CD4-positive, alpha-beta T cell (primary cell): ENCODE data around the gene TRIM72. TPM values are rescaled to one million over a fixed set of nuclear protein-coding genes. Genes with fewer than 3 reads are reported as not detected.
A peak's percentile ranks its signal among the peaks of the same experiment; 100 is the strongest.
"Not testable (repeated sequence)": the region's sequence is repeated elsewhere in the genome, so short reads cannot be mapped to it uniquely, and the experiment has no call there.

ENCODE experiments used
- ATAC-seq: fragments of 200-7000 bp; cut with Tn5 transposase; one replicate; pipeline ENCODE4 v1.10.0; 2022; ENCODE audit warnings: mild to moderate bottlenecking; ENCODE audit not compliant: poor library complexity
- CTCF ChIA-PET: fragments of 350-600 bp; sonication (Branson Sonifier 250); formaldehyde crosslinking; loops from one replicate; lab custom pipeline; 2021; ENCODE audit warnings: antibody characterized with exemption, inconsistent platforms; lab: Charles Lee
- POLR2A ChIA-PET: fragments of 350-600 bp; sonication (Branson Sonifier 250); formaldehyde crosslinking; loops from one replicate; lab custom pipeline; 2021; ENCODE audit warnings: antibody characterized with exemption, inconsistent platforms; lab: Charles Lee
- DNase-seq, 14 experiments: peaks; one replicate each; pipeline ENCODE4 v3.0.0-alpha.2; 2013 to 2020; ENCODE audit warnings: mixed read lengths in 2 of 14
- H3K27ac ChIP-seq, 2 donors: one replicate each; pipeline versions ENCODE4 v1.5.1 to v1.7.0; 2013; ENCODE audit warnings: low read length in 2 of 2, low read depth in 1 of 2, mild to moderate bottlenecking in 1 of 2
- H3K27me3 ChIP-seq, 2 experiments: 1 replicate in 1 of 2; 2 replicates in 1 of 2; pipeline versions ENCODE4 v1.6.1 to v1.7.0; 2013; ENCODE audit warnings: low read length in 2 of 2, control low read depth in 1 of 2, mild to moderate bottlenecking in 1 of 2, moderate library complexity in 1 of 2; ENCODE audit not compliant: insufficient read depth in 2 of 2, control insufficient read depth in 1 of 2
- H3K36me3 ChIP-seq: one replicate; pipeline ENCODE4 v1.6.1; 2013; ENCODE audit warnings: low read length, control low read depth; ENCODE audit not compliant: insufficient read depth
- H3K4me1 ChIP-seq: one replicate; pipeline ENCODE4 v1.6.1; 2013; ENCODE audit warnings: low read length, control low read depth; ENCODE audit not compliant: insufficient read depth
- H3K4me3 ChIP-seq: one replicate; pipeline ENCODE4 v1.5.1; 2013; ENCODE audit warnings: mild to moderate bottlenecking, low read length, moderate library complexity
- H3K9me3 ChIP-seq, 2 experiments: 1 replicate in 1 of 2; 2 replicates in 1 of 2; pipeline versions ENCODE4 v1.6.1 to v1.7.0; 2013; ENCODE audit warnings: low read length in 2 of 2, mild to moderate bottlenecking in 2 of 2, control low read depth in 1 of 2, moderate library complexity in 1 of 2; ENCODE audit not compliant: control insufficient read depth in 1 of 2, insufficient read depth in 1 of 2
- H3K27ac Mint-ChIP-seq: one replicate; pipeline ENCODE4 v1.8.0; 2020; ENCODE audit warnings: mixed read lengths
- H3K27me3 Mint-ChIP-seq: one replicate; pipeline ENCODE4 v1.8.0; 2021; ENCODE audit warnings: mixed read lengths
- H3K36me3 Mint-ChIP-seq: one replicate; pipeline ENCODE4 v1.8.0; 2021; ENCODE audit warnings: low read depth, mixed read lengths
- H3K4me1 Mint-ChIP-seq: one replicate; pipeline ENCODE4 v1.8.0; 2021; ENCODE audit warnings: low read depth, mixed read lengths
- H3K4me3 Mint-ChIP-seq: one replicate; pipeline ENCODE4 v1.8.0; 2020; ENCODE audit warnings: mild to moderate bottlenecking, mixed read lengths
- H3K9me3 Mint-ChIP-seq: one replicate; pipeline ENCODE4 v1.8.0; 2020; ENCODE audit warnings: mixed read lengths
- intact Hi-C, 2 experiments: fragments of 100-400 bp; cut with DNase I in 1 of 2; cut with micrococcal nuclease in 1 of 2; formaldehyde crosslinking; loops; one replicate each; pipeline versions ENCODE4 v1.15.1 to v1.9.0; 2023 to 2025; cut with DNase I, micrococcal nuclease
- polyA plus RNA-seq, 2 donors: library from polyadenylated mRNA; unstranded; fragments of 120-200 nt; gene quantifications; one replicate each; pipeline ENCODE4 v1.2.1, GENCODE V29; 2013
- total RNA-seq, 174 experiments: library from RNA in 2 of 174; stranded (reverse) in 2 of 174; gene quantifications; one replicate each; pipeline ENCODE4 v1.2.3 and lab custom pipeline; 2021 to 2026
- TF ChIP-seq, protein P1 (sequence below): fragments of 200-600 bp; IDR thresholded peaks from one replicate; pipeline ENCODE4 v1.8.0; 2022; ENCODE audit warnings: antibody characterized with exemption, mild to moderate bottlenecking

The TRIM72 gene, protein sequence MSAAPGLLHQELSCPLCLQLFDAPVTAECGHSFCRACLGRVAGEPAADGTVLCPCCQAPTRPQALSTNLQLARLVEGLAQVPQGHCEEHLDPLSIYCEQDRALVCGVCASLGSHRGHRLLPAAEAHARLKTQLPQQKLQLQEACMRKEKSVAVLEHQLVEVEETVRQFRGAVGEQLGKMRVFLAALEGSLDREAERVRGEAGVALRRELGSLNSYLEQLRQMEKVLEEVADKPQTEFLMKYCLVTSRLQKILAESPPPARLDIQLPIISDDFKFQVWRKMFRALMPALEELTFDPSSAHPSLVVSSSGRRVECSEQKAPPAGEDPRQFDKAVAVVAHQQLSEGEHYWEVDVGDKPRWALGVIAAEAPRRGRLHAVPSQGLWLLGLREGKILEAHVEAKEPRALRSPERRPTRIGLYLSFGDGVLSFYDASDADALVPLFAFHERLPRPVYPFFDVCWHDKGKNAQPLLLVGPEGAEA
- under 1 TPM in 1 of 2 experiments, not detected in 1; 0.17 TPM for total RNA-seq
- polyA plus RNA-seq (2013, experiment 1 of 2), result under 0.01 TPM
- 1.5 TPM for polyA plus RNA-seq (2013, experiment 2 of 2)
- total RNA-seq (lab: John Stamatoyannopoulos, UW), result 0 to 0.54 (median 0.07) reads per million in 172 experiments

DNA sequence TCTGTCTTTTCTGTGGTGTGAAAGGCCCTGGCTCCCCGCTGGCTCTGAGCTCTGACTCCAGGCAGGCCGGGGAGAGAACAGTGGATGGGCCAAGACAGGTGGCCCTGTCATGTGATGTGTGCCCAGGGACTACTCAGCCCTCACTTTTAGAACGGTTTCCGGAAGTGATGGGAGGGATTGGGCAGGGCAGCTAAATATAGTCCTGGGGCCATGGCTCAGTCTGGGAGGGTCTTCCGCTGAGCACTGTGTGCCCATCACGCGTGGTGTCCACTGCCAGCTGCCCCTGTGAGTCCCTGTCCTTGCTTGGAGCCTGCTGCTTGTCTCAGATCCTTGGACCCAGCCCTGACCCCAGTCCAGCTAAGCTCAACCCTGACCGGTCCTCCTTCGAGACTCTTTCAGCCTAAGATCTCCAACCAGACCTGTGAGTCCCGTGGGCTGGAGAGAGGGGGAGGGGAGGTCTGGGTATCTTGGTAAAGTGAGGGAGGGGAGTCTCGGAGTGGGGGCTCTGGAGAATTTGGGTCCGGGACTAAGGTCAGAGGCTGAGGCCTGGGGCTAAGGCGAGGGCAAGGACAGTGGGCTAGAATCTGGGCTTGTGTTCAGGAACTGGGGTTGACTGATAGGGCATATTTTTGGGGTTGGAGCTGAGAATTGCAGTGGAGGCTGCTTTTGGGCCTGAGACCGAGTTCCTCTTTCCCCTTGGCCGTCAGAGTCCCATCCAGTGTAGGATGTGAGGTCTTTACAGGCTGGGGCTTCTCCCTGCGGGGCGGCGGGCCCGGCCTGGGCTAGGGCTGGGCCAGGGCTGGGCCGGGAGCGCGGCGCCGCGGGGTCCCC is at the start of gene TRIM72:
Gene TRIM72 (plus strand): TSS at position 243 of the 831 bp plus-strand sequence. CDS start 620 bp downstream, outside the sequence.
- ATAC-seq (no peak), DNase-seq (peak in 1 of 14 experiments; percentile 21)
- H3K4me1 Mint-ChIP-seq, result peaks cover 16% of the 10 kb centered on the region
- TF ChIP-seq, protein P1, sequence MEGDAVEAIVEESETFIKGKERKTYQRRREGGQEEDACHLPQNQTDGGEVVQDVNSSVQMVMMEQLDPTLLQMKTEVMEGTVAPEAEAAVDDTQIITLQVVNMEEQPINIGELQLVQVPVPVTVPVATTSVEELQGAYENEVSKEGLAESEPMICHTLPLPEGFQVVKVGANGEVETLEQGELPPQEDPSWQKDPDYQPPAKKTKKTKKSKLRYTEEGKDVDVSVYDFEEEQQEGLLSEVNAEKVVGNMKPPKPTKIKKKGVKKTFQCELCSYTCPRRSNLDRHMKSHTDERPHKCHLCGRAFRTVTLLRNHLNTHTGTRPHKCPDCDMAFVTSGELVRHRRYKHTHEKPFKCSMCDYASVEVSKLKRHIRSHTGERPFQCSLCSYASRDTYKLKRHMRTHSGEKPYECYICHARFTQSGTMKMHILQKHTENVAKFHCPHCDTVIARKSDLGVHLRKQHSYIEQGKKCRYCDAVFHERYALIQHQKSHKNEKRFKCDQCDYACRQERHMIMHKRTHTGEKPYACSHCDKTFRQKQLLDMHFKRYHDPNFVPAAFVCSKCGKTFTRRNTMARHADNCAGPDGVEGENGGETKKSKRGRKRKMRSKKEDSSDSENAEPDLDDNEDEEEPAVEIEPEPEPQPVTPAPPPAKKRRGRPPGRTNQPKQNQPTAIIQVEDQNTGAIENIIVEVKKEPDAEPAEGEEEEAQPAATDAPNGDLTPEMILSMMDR, result no peak
- Histone ChIP-seq H3K4me1 (peaks cover 25% of the 10 kb centered on the region), H3K27me3 (peaks cover 38 to 48% of the 10 kb centered on the region in 2 experiments), H3K9me3 (peaks cover 0 to 17% of the 10 kb centered on the region in 2 experiments), H3K27ac (no peak within 1 kb of the TSS), H3K36me3 (no peaks in the 10 kb centered on the region), H3K4me3 (peak within 1 kb of the TSS; percentile 38)
- peaks cover 47% of the 10 kb centered on the region for H3K27me3 Mint-ChIP-seq
- POLR2A ChIA-PET, result interaction anchor here (0.6 to 3.3 kb wide), 3 partner anchors 11 to 38 kb away, joined by 3 to 24 read pairs (median 4); partner anchors contain the start of gene PYCARD
- no peaks in the 10 kb centered on the region for H3K36me3 Mint-ChIP-seq
- intact Hi-C loops, result no loop called here
- peak within 1 kb of the TSS; percentile 76 for H3K4me3 Mint-ChIP-seq
- CTCF ChIA-PET, result interaction anchor here (0.6 kb wide), 1 partner anchor 238 kb away, joined by 4 read pairs; no protein-coding TSS in a partner anchor
- H3K27ac Mint-ChIP-seq, result no peak within 1 kb of the TSS
- H3K9me3 Mint-ChIP-seq, result no peaks in the 10 kb centered on the region

DNA sequence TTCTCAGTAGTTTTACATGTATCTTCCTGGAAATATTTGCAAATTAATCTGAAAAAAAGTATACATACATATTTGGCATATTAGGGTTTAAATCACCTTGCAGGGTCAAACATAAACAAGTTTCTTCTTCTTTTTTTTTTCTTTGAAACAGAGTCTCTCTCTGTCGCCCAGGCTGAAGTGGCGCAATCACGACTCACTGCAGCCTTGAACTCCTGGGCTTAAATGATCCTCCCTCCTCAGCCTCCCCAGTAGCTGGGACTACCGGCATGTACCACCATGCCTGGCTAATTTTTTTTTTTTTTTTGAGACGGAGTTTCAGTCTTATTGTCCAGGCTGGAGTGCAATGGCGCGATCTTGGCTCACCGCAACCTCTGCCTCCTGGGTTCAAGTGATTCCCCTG is 46.6 kb upstream of the TRIM72 start:
- ChIA-PET POLR2A (interaction anchor here (0.7 to 4.2 kb wide), 2 partner anchors 13 to 293 kb away, joined by 5 to 16 read pairs; partner anchors contain the start of gene FUS), CTCF (no interaction called here)
- intact Hi-C loops, result no loop called here
- Mint-ChIP-seq H3K4me1 (no peaks in the 10 kb centered on the region), H3K4me3 (no peak overlapping the region), H3K9me3 (no peaks in the 10 kb centered on the region), H3K36me3 (no peaks in the 10 kb centered on the region), H3K27ac (no peak overlapping the region), H3K27me3 (no peaks in the 10 kb centered on the region)
- DNase-seq (no peak), ATAC-seq (no peak)
- Histone ChIP-seq H3K9me3 (no peaks in the 10 kb centered on the region), H3K4me1 (no peaks in the 10 kb centered on the region), H3K27ac (no peak overlapping the region), H3K4me3 (no peak overlapping the region), H3K27me3 (no peaks in the 10 kb centered on the region), H3K36me3 (no peaks in the 10 kb centered on the region)
- TF ChIP-seq, protein P1, result no peak

DNA sequence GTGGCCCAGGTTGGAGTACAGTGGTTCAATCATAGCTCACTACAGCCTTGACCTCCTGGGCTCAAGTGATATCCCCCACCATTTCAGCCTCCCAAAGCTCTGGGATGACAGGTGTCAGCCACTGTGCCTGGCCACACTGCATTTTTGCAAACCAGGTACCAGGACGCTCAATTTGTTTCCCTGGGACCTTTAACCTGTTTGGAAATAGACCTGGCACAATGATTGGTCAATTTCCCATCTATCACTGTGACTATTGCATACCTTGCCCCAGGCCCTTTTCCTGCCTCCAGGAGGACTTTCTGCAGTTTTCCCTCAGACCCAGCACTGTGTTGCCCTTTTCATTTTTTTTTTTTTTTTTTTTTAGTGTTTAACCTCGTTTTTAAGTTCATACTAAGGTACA is 45.1 kb upstream of the TRIM72 start:
- ATAC-seq, result no peak
- H3K9me3 Mint-ChIP-seq, result no peaks in the 10 kb centered on the region
- intact Hi-C loops, result no loop called here
- POLR2A ChIA-PET, result interaction anchor here (4.2 kb wide), 1 partner anchor 11 kb away, joined by 16 read pairs; the partner anchor contains the start of gene FUS
- H3K27me3 Mint-ChIP-seq, result no peaks in the 10 kb centered on the region
- no peaks in the 10 kb centered on the region for H3K36me3 Mint-ChIP-seq
- H3K4me3 Mint-ChIP-seq, result no peak overlapping the region
- H3K4me3 ChIP-seq, result no peak overlapping the region
- no peak for DNase-seq
- no peaks in the 10 kb centered on the region for H3K9me3 ChIP-seq
- H3K4me1 ChIP-seq, result no peaks in the 10 kb centered on the region
- CTCF ChIA-PET, result no interaction called here
- H3K27ac ChIP-seq, result no peak overlapping the region
- no peaks in the 10 kb centered on the region for H3K27me3 ChIP-seq
- TF ChIP-seq, protein P1, result no peak
- no peak overlapping the region for H3K27ac Mint-ChIP-seq
- H3K4me1 Mint-ChIP-seq, result no peaks in the 10 kb centered on the region
- H3K36me3 ChIP-seq, result no peaks in the 10 kb centered on the region

DNA sequence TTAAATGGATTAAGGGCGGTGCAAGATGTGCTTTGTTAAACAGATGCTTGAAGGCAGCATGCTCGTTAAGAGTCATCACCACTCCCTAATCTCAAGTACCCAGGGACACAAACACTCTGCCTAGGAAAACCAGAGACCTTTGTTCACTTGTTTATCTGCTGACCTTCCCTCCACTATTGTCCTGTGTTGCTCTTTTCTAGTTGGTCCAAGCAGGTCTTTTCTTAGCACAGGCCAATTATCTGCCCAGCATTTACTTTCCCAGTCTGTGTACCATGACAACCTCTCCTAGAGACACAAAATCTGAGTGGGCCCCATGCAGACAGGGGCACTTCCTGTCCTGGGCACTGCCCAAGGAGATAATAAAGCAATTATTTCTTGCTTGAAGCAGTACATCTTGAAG is 43.9 kb upstream of the TRIM72 start:
- H3K9me3 ChIP-seq, POLR2A ChIA-PET, H3K4me3 ChIP-seq, CTCF ChIA-PET, H3K4me3 Mint-ChIP-seq, H3K27me3 ChIP-seq, H3K36me3 Mint-ChIP-seq, H3K36me3 ChIP-seq, H3K27me3 Mint-ChIP-seq, H3K27ac ChIP-seq, intact Hi-C loops, H3K27ac Mint-ChIP-seq, H3K4me1 ChIP-seq, DNase-seq, H3K4me1 Mint-ChIP-seq, H3K9me3 Mint-ChIP-seq, ATAC-seq: not testable (repeated sequence)
